ENCODE results near the gene NRROS.

- TF ChIP-seq, protein P1, sequence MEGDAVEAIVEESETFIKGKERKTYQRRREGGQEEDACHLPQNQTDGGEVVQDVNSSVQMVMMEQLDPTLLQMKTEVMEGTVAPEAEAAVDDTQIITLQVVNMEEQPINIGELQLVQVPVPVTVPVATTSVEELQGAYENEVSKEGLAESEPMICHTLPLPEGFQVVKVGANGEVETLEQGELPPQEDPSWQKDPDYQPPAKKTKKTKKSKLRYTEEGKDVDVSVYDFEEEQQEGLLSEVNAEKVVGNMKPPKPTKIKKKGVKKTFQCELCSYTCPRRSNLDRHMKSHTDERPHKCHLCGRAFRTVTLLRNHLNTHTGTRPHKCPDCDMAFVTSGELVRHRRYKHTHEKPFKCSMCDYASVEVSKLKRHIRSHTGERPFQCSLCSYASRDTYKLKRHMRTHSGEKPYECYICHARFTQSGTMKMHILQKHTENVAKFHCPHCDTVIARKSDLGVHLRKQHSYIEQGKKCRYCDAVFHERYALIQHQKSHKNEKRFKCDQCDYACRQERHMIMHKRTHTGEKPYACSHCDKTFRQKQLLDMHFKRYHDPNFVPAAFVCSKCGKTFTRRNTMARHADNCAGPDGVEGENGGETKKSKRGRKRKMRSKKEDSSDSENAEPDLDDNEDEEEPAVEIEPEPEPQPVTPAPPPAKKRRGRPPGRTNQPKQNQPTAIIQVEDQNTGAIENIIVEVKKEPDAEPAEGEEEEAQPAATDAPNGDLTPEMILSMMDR (IDR thresholded peaks at IDR 0.05), result no peak
- TF ChIP-seq POLR2A (IDR thresholded peaks at IDR 0.05) (no peak), POLR2AphosphoS5 (IDR thresholded peaks at IDR 0.05) (no peak)
Measured at GRCh38 chr3:196603683-196604082, 35.8 kb upstream of the NRROS start.
